H1 (cell line): ENCODE results near the gene LDLRAD3. TPM values are rescaled to one million over a fixed set of nuclear protein-coding genes. Genes with fewer than 3 reads are reported as not detected.

ENCODE experiments used
- CTCF ChIA-PET: fragments of 300-600 bp; sonication (Branson Sonifier 250); formaldehyde crosslinking; loops from one replicate; lab custom pipeline; 2021; ENCODE audit not compliant: partially characterized antibody; lab: Charles Lee
- POLR2A ChIA-PET: fragments of 300-600 bp; sonication (Branson Sonifier 250); formaldehyde crosslinking; loops from one replicate; lab custom pipeline; 2021; ENCODE audit warnings: inconsistent platforms; ENCODE audit not compliant: partially characterized antibody; lab: Charles Lee
- DNase-seq, 2 experiments: peaks; one replicate each; pipeline versions ENCODE4 v3.0.0 to v3.0.0-alpha.2; 2010 to 2022; ENCODE audit warnings: low spot score in 2 of 2, low read depth in 1 of 2, mixed read lengths in 1 of 2
- FAIRE-seq: peaks from 2 replicates; lab custom pipeline; 2011; peaks lifted over from hg19 to GRCh38; lab: Jason Lieb, UNC
- H2AFZ ChIP-seq: 2 replicates; pipeline ENCODE4 v1.8.1; 2012; ENCODE audit warnings: low read length, inconsistent platforms
- H2AK5ac ChIP-seq: 2 replicates; pipeline ENCODE4 v1.6.1; 2013; ENCODE audit warnings: low read depth, low read length
- H2BK120ac ChIP-seq: replicated peaks from 2 replicates; pipeline ENCODE3; 2013; ENCODE audit warnings: low read depth, low read length, inconsistent platforms
- H2BK12ac ChIP-seq: 2 replicates; pipeline ENCODE4 v1.6.1; 2013; ENCODE audit warnings: low read depth, low read length
- H2BK15ac ChIP-seq: 2 replicates; pipeline ENCODE4 v1.6.1; 2013; ENCODE audit warnings: low read length
- H2BK20ac ChIP-seq: 2 replicates; pipeline ENCODE4 v1.6.1; 2013; ENCODE audit warnings: low read length
- H2BK5ac ChIP-seq: 2 replicates; pipeline ENCODE4 v1.6.1; 2013; ENCODE audit warnings: low read depth, low read length
- H3K14ac ChIP-seq: 2 replicates; pipeline ENCODE4 v1.6.1; 2013; ENCODE audit warnings: inconsistent platforms; ENCODE audit not compliant: insufficient read length
- H3K18ac ChIP-seq: 2 replicates; pipeline ENCODE4 v1.6.1; 2013; ENCODE audit warnings: low read length; ENCODE audit errors: extremely low read depth
- H3K23ac ChIP-seq: 2 replicates; pipeline ENCODE4 v1.6.1; 2013; ENCODE audit warnings: inconsistent platforms; ENCODE audit not compliant: insufficient read length
- H3K23me2 ChIP-seq: 2 replicates; pipeline ENCODE4 v1.6.1; 2013; ENCODE audit warnings: low read depth, low read length
- H3K27ac ChIP-seq: 2 replicates; pipeline ENCODE4 v1.6.1; 2011; ENCODE audit warnings: low read depth, low read length, inconsistent platforms
- H3K27me3 ChIP-seq, 4 experiments: replicated peaks in 1 of 4; 1 replicate in 1 of 4; 2 replicates in 3 of 4; pipeline versions ENCODE4 v1.6.1 to v1.8.1; 2011 to 2013; ENCODE audit warnings: low read length in 3 of 4, mild to moderate bottlenecking in 3 of 4, inconsistent platforms in 2 of 4, mixed read lengths in 2 of 4, moderate library complexity in 1 of 4; ENCODE audit not compliant: control insufficient read depth in 3 of 4, insufficient read depth in 3 of 4; ENCODE audit errors: extremely low read depth in 1 of 4
- H3K36me3 ChIP-seq, 4 experiments: 2 replicates each; pipeline versions ENCODE4 v1.6.1 to v1.8.1; 2011 to 2013; ENCODE audit warnings: mild to moderate bottlenecking in 4 of 4, low read length in 3 of 4, moderate library complexity in 2 of 4, control low read depth in 1 of 4, inconsistent platforms in 1 of 4; ENCODE audit not compliant: insufficient read depth in 4 of 4, control insufficient read depth in 2 of 4
- H3K4ac ChIP-seq: replicated peaks from 2 replicates; pipeline ENCODE3; 2013; ENCODE audit warnings: low read length, low read depth, mixed read lengths, inconsistent platforms; ENCODE audit not compliant: insufficient read length
- H3K4me1 ChIP-seq, 4 experiments: replicated peaks in 1 of 4; 1 replicate in 1 of 4; 2 replicates in 3 of 4; pipeline versions ENCODE4 v1.6.1 to v1.8.1; 2011 to 2013; ENCODE audit warnings: low read length in 3 of 4, inconsistent platforms in 2 of 4, mixed read lengths in 1 of 4; ENCODE audit not compliant: insufficient read depth in 4 of 4, control insufficient read depth in 3 of 4
- H3K4me2 ChIP-seq, 2 experiments: 2 replicates each; pipeline versions ENCODE4 v1.6.1 to v1.8.1; 2011 to 2013; ENCODE audit warnings: low read depth in 2 of 2, low read length in 2 of 2, control low read depth in 1 of 2, inconsistent platforms in 1 of 2, mild to moderate bottlenecking in 1 of 2; ENCODE audit not compliant: insufficient read depth in 1 of 2
- H3K4me3 ChIP-seq, 4 experiments: fragments of 200-600, 300-600 bp in 1 of 4; sonication (generic), shearing (Covaris generic), sonication (Bioruptor Twin) in 1 of 4; 2 replicates each; pipeline versions ENCODE4 v1.5.1 to v1.8.1; 2011 to 2016; ENCODE audit warnings: low read length in 4 of 4, low read depth in 3 of 4, control low read depth in 2 of 4, inconsistent platforms in 2 of 4, mild to moderate bottlenecking in 2 of 4, mixed read lengths in 1 of 4, moderate library complexity in 1 of 4; ENCODE audit not compliant: insufficient read depth in 2 of 4; ENCODE audit errors: extremely low read depth in 1 of 4
- H3K56ac ChIP-seq: replicated peaks from 2 replicates; pipeline ENCODE3; 2013; ENCODE audit warnings: low read depth, mild to moderate bottlenecking, mixed read lengths, low read length, inconsistent platforms; ENCODE audit not compliant: insufficient read length
- H3K79me1 ChIP-seq: 2 replicates; pipeline ENCODE4 v1.6.1; 2013; ENCODE audit warnings: low read depth, low read length, control low read depth
- H3K79me2 ChIP-seq, 2 experiments: 2 replicates each; pipeline versions ENCODE4 v1.6.1 to v1.8.1; 2012 to 2013; ENCODE audit warnings: low read length in 2 of 2, mild to moderate bottlenecking in 2 of 2, inconsistent platforms in 1 of 2; ENCODE audit not compliant: insufficient read depth in 2 of 2, control insufficient read depth in 1 of 2
- H3K9ac ChIP-seq, 4 experiments: replicated peaks in 1 of 4; 1 replicate in 1 of 4; 2 replicates in 3 of 4; pipeline versions ENCODE4 v1.6.1 to v1.8.1; 2011 to 2013; ENCODE audit warnings: low read depth in 3 of 4, low read length in 3 of 4, control low read depth in 2 of 4, mild to moderate bottlenecking in 2 of 4, moderate library complexity in 2 of 4, inconsistent platforms in 1 of 4; ENCODE audit errors: extremely low read depth in 1 of 4
- H3K9me3 ChIP-seq, 2 experiments: 2 replicates each; pipeline versions ENCODE4 v1.6.1 to v1.8.1; 2012 to 2013; ENCODE audit warnings: mild to moderate bottlenecking in 2 of 2, moderate library complexity in 2 of 2, control low read depth in 1 of 2, inconsistent platforms in 1 of 2, low read depth in 1 of 2, low read length in 1 of 2, mixed read lengths in 1 of 2; ENCODE audit not compliant: insufficient read depth in 2 of 2
- H4K20me1 ChIP-seq, 2 experiments: replicated peaks in 1 of 2; 2 replicates each; pipeline versions ENCODE3 to v1.8.1; 2011 to 2013; ENCODE audit warnings: inconsistent platforms in 2 of 2, low read length in 2 of 2, mild to moderate bottlenecking in 1 of 2; ENCODE audit not compliant: insufficient read depth in 2 of 2, control insufficient read depth in 1 of 2
- H4K5ac ChIP-seq: 2 replicates; pipeline ENCODE4 v1.6.1; 2013; ENCODE audit warnings: low read length, low read depth, mixed read lengths, inconsistent platforms; ENCODE audit not compliant: insufficient read length
- H4K8ac ChIP-seq: 2 replicates; pipeline ENCODE4 v1.8.0; 2013; ENCODE audit warnings: mild to moderate bottlenecking, moderate library complexity, low read length, inconsistent platforms; ENCODE audit not compliant: insufficient read depth; ENCODE audit errors: extremely low read depth
- H4K91ac ChIP-seq: replicated peaks from 2 replicates; pipeline ENCODE3; 2013; ENCODE audit warnings: low read length, mixed read lengths, inconsistent platforms; ENCODE audit not compliant: insufficient read length
- ASH2L ChIP-seq: fragments of 200-600, 300-600 bp; sonication (generic); IDR thresholded peaks from one replicate; pipeline ENCODE4 v1.7.1; 2017; ENCODE audit warnings: low read length
- CHD2 ChIP-seq: IDR thresholded peaks from 2 replicates; pipeline ENCODE4 v1.6.1; 2012; ENCODE audit warnings: low read length, improper control_type of control experiment
- GABPA ChIP-seq: IDR thresholded peaks from 2 replicates; pipeline ENCODE4 v1.6.1; 2011; ENCODE audit warnings: mild to moderate bottlenecking, low read length, moderate library complexity, borderline replicate concordance; ENCODE audit not compliant: insufficient read depth
- JUN ChIP-seq: IDR thresholded peaks from 2 replicates; pipeline ENCODE4 v1.6.1; 2011; ENCODE audit warnings: low read depth, mild to moderate bottlenecking, improper control_type of control experiment, low read length
- KDM1A ChIP-seq: fragments of 200-600, 300-600 bp; sonication (generic); IDR thresholded peaks from 2 replicates; pipeline ENCODE4 v1.7.1; 2016; ENCODE audit warnings: mild to moderate bottlenecking, low read length, borderline replicate concordance
- SIRT6 ChIP-seq: IDR thresholded peaks from one replicate; pipeline ENCODE4 v1.7.1; 2012; ENCODE audit warnings: low read length, inconsistent platforms
- SIX5 ChIP-seq: IDR thresholded peaks from 2 replicates; pipeline ENCODE4 v1.6.1; 2011; ENCODE audit warnings: mild to moderate bottlenecking, low read depth, low read length
- WGBS, 2 experiments: shearing (Covaris generic) in 1 of 2; methylation state at CpG; one replicate each; pipeline versions ENCODE4 v1.1.6 to v1.1.7; 2013 to 2015; ENCODE audit warnings: low lambda C conversion rate in 2 of 2, mixed read lengths in 2 of 2, inconsistent platforms in 1 of 2, low coverage in 1 of 2, missing lambda C conversion rate in 1 of 2; ENCODE audit not compliant: insufficient replicate concordance in 2 of 2, insufficient coverage in 1 of 2, insufficient read length in 1 of 2; ENCODE audit errors: extremely low coverage in 1 of 2, missing lambda C conversion rate in 1 of 2; 5-methylcytosine and 5-hydroxymethylcytosine counted together
- polyA plus RNA-seq, 7 experiments: library from polyadenylated mRNA; depleted of rRNA in 3 of 7; stranded (reverse) in 5 of 7; unstranded in 2 of 7; fragments of >200 nt in 5 of 7; fragments of 200-250 nt in 2 of 7; gene quantifications; 1 replicate in 5 of 7; 2 replicates in 1 of 7; 4 replicates in 1 of 7; pipeline versions ENCODE4 v1.2.1 to v1.2.3, GENCODE V29; 2011 to 2013; ENCODE audit warnings: missing spikeins in 2 of 7, mixed read lengths in 2 of 7
- total RNA-seq: library from RNA; stranded (reverse); fragmentation: NEBNext Ultra II Directional; extraction: Animal tissue kit (Norgen Biotek cat#: 25700); gene quantifications from 2 replicates; pipeline ENCODE4 v1.2.1, GENCODE V29; 2021

LDLRAD3 gene
- total and polyA plus RNA-seq, 2 of the 8 experiments (the other 6 are each of a cell fraction or from before 2014, with no cell fraction given), result 18.6 to 22.8 TPM

- CTCF ChIA-PET, result interaction anchor here (0.7 to 2.7 kb wide), 8 partner anchors 8 to 194 kb away, joined by 3 to 10 read pairs (median 4); no protein-coding TSS in a partner anchor
- Histone ChIP-seq H4K20me1 (no peaks in the 10 kb centered on the region), H2BK12ac (no peak overlapping the region), H2BK120ac (no peak overlapping the region), H3K23ac (no peak overlapping the region), H3K27me3 (no peaks in the 10 kb centered on the region), H3K79me2 (peaks cover 0 to 63% of the 10 kb centered on the region in 2 experiments; a peak in 3 of 4 replicates), H3K4ac (no peak overlapping the region), H3K18ac (no peak overlapping the region), H4K5ac (no peak overlapping the region), H2BK15ac (no peak overlapping the region), H4K8ac (no peak overlapping the region), H2BK20ac (no peak overlapping the region), H3K36me3 (no peaks in the 10 kb centered on the region), H2AFZ (no peak overlapping the region), H3K56ac (no peak overlapping the region), H2AK5ac (no peak overlapping the region), H3K9ac (no peak overlapping the region), H3K27ac (no peak overlapping the region), H4K91ac (no peak overlapping the region), H3K4me2 (no peak overlapping the region), H3K23me2 (no peaks in the 10 kb centered on the region), H2BK5ac (no peak overlapping the region), H3K9me3 (no peaks in the 10 kb centered on the region), H3K14ac (no peak overlapping the region), H3K4me3 (no peak overlapping the region), H3K4me1 (peaks cover 0 to 11% (median 2%) of the 10 kb centered on the region in 4 experiments; a peak in 3 of 7 replicates), H3K79me1 (peaks cover 2% of the 10 kb centered on the region; the same call in 1 of the 2 replicates)
- no peak for FAIRE-seq
- DNase-seq, result no peak
- TF ChIP-seq ASH2L (no peak), JUN (no peak), KDM1A (no peak), SIRT6 (no peak), SIX5 (no peak), CHD2 (no peak), GABPA (no peak)
- POLR2A ChIA-PET, result interaction anchor here (0.7 to 1.4 kb wide), 2 partner anchors 30 to 131 kb away, joined by 3 read pairs; no protein-coding TSS in a partner anchor
- 89% methylated on average over 14 of the region's 14 CpGs; no CpG with 5 or more reads in 1 of the 2 experiments for WGBS, 2 experiments
These were observed 71.2 kb downstream of the LDLRAD3 start for GRCh38 chr11:36014898-36015665.
